Astrocyte (in vitro differentiated cells and primary cell): Measurements from ENCODE around the gene CRNN. TPM values are rescaled to one million over a fixed set of nuclear protein-coding genes. Genes with fewer than 3 reads are reported as not detected.

ENCODE experiments used
- DNase-seq: peaks from one replicate; pipeline ENCODE4 v3.0.0-alpha.2; 2010; ENCODE audit warnings: low read depth
- FAIRE-seq: peaks from 2 replicates; lab custom pipeline; 2011; peaks lifted over from hg19 to GRCh38; lab: Jason Lieb, UNC
- H2AFZ ChIP-seq: 2 replicates; pipeline ENCODE4 v1.6.0; 2012; ENCODE audit warnings: low read depth, low read length, inconsistent platforms
- H3K27ac ChIP-seq: 2 replicates; pipeline ENCODE4 v1.5.1; 2011; ENCODE audit warnings: low read depth, low read length, inconsistent platforms
- H3K27me3 ChIP-seq: 2 replicates; pipeline ENCODE4 v1.6.0; 2011; ENCODE audit warnings: low read length, inconsistent platforms; ENCODE audit not compliant: insufficient read depth
- H3K36me3 ChIP-seq: 2 replicates; pipeline ENCODE4 v1.5.1; 2011; ENCODE audit warnings: low read length, inconsistent platforms; ENCODE audit not compliant: insufficient read depth
- H3K4me1 ChIP-seq: 2 replicates; pipeline ENCODE4 v1.5.1; 2011; ENCODE audit warnings: low read length, inconsistent platforms; ENCODE audit not compliant: insufficient read depth
- H3K4me2 ChIP-seq: 2 replicates; pipeline ENCODE4 v1.6.0; 2012; ENCODE audit warnings: low read length, inconsistent platforms
- H3K4me3 ChIP-seq: 2 replicates; pipeline ENCODE4 v1.5.1; 2011; ENCODE audit warnings: low read depth, mild to moderate bottlenecking, low read length, inconsistent platforms; ENCODE audit not compliant: insufficient read depth
- H3K79me2 ChIP-seq: 2 replicates; pipeline ENCODE4 v1.6.0; 2012; ENCODE audit warnings: mild to moderate bottlenecking, low read length, inconsistent platforms; ENCODE audit not compliant: insufficient read depth
- H3K9ac ChIP-seq: 2 replicates; pipeline ENCODE4 v1.6.0; 2012; ENCODE audit warnings: mild to moderate bottlenecking, low read length, inconsistent platforms
- H3K9me3 ChIP-seq: 2 replicates; pipeline ENCODE4 v1.5.1; 2012; ENCODE audit warnings: low read depth, mild to moderate bottlenecking, low read length, inconsistent platforms; ENCODE audit not compliant: insufficient read depth
- H4K20me1 ChIP-seq: 2 replicates; pipeline ENCODE4 v1.6.0; 2012; ENCODE audit warnings: low read length, inconsistent platforms; ENCODE audit not compliant: insufficient read depth
- H3K27ac Mint-ChIP-seq: one replicate; pipeline ENCODE4 v1.8.0; 2021; ENCODE audit warnings: mild to moderate bottlenecking, mixed read lengths; ENCODE audit not compliant: unreplicated experiment
- H3K27me3 Mint-ChIP-seq: one replicate; pipeline ENCODE4 v1.8.0; 2021; ENCODE audit warnings: low read depth, mixed read lengths; ENCODE audit not compliant: unreplicated experiment
- H3K36me3 Mint-ChIP-seq: one replicate; pipeline ENCODE4 v1.8.0; 2021; ENCODE audit warnings: low read depth, mixed read lengths; ENCODE audit not compliant: unreplicated experiment
- H3K4me1 Mint-ChIP-seq: one replicate; pipeline ENCODE4 v1.8.0; 2021; ENCODE audit warnings: low read depth, mixed read lengths; ENCODE audit not compliant: unreplicated experiment
- H3K4me3 Mint-ChIP-seq: one replicate; pipeline ENCODE4 v1.8.0; 2021; ENCODE audit warnings: mild to moderate bottlenecking, moderate library complexity, mixed read lengths; ENCODE audit not compliant: unreplicated experiment
- H3K9me3 Mint-ChIP-seq: one replicate; pipeline ENCODE4 v1.8.0; 2021; ENCODE audit warnings: mild to moderate bottlenecking, mixed read lengths; ENCODE audit not compliant: unreplicated experiment
- EZH2 ChIP-seq: IDR thresholded peaks from 2 replicates; pipeline ENCODE4 v1.6.1; 2012; ENCODE audit warnings: mild to moderate bottlenecking, low read length, inconsistent platforms; ENCODE audit not compliant: insufficient read depth
- total RNA-seq: library from RNA; stranded (reverse); gene quantifications from 2 replicates; pipeline ENCODE4 v1.2.1, GENCODE V29; 2021
- TF ChIP-seq, protein P1 (sequence below): IDR thresholded peaks from 2 replicates; pipeline ENCODE4 v1.5.1; 2011; ENCODE audit warnings: low read depth, mild to moderate bottlenecking, inconsistent platforms, low read length, moderate library complexity; ENCODE audit not compliant: insufficient read depth

CRNN gene
- total RNA-seq, 1 donor from 2014 or later, result not detected

- FAIRE-seq (no peak), DNase-seq (no peak)
- H3K4me3 Mint-ChIP-seq, result no peak overlapping the region
- H2AFZ ChIP-seq, result no peak overlapping the region
- peaks cover 31% of the 10 kb centered on the region for H3K27me3 Mint-ChIP-seq
- no peaks in the 10 kb centered on the region for H3K27me3 ChIP-seq
- H3K36me3 ChIP-seq, result no peaks in the 10 kb centered on the region
- no peaks in the 10 kb centered on the region for H4K20me1 ChIP-seq
- H3K4me3 ChIP-seq, result no peak overlapping the region
- H3K27ac ChIP-seq, result no peak overlapping the region
- H3K9me3 Mint-ChIP-seq, result peaks cover 2% of the 10 kb centered on the region
- H3K79me2 ChIP-seq, result no peaks in the 10 kb centered on the region
- no peaks in the 10 kb centered on the region for H3K4me1 ChIP-seq
- no peaks in the 10 kb centered on the region for H3K9me3 ChIP-seq
- H3K4me2 ChIP-seq, result no peak overlapping the region
- H3K9ac ChIP-seq, result no peak overlapping the region
- no peak overlapping the region for H3K27ac Mint-ChIP-seq
- TF ChIP-seq, protein P1, sequence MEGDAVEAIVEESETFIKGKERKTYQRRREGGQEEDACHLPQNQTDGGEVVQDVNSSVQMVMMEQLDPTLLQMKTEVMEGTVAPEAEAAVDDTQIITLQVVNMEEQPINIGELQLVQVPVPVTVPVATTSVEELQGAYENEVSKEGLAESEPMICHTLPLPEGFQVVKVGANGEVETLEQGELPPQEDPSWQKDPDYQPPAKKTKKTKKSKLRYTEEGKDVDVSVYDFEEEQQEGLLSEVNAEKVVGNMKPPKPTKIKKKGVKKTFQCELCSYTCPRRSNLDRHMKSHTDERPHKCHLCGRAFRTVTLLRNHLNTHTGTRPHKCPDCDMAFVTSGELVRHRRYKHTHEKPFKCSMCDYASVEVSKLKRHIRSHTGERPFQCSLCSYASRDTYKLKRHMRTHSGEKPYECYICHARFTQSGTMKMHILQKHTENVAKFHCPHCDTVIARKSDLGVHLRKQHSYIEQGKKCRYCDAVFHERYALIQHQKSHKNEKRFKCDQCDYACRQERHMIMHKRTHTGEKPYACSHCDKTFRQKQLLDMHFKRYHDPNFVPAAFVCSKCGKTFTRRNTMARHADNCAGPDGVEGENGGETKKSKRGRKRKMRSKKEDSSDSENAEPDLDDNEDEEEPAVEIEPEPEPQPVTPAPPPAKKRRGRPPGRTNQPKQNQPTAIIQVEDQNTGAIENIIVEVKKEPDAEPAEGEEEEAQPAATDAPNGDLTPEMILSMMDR, result no peak
- no peak for TF ChIP-seq EZH2
- no peaks in the 10 kb centered on the region for H3K36me3 Mint-ChIP-seq
- peaks cover 5% of the 10 kb centered on the region for H3K4me1 Mint-ChIP-seq
Measured at GRCh38 chr1:152415454-152416227, 1.6 kb upstream of the CRNN start.

GRCh38 chr1:152412756-152413155 is 1.3 kb downstream of the CRNN start:
- no peak overlapping the region for H2AFZ ChIP-seq
- H3K9me3 Mint-ChIP-seq, result peaks cover 4% of the 10 kb centered on the region
- H3K36me3 Mint-ChIP-seq, result no peaks in the 10 kb centered on the region

More at GRCh38 chr1:152412756-152413155, 1.3 kb downstream of the CRNN start:
- Mint-ChIP-seq H3K27me3 (peaks cover 19% of the 10 kb centered on the region), H3K27ac (no peak overlapping the region), H3K4me1 (peaks cover 11% of the 10 kb centered on the region), H3K4me3 (no peak overlapping the region)
- no peaks in the 10 kb centered on the region for H3K36me3 ChIP-seq
- H3K79me2 ChIP-seq, result no peaks in the 10 kb centered on the region
- H3K4me1 ChIP-seq, result no peaks in the 10 kb centered on the region
- H3K9ac ChIP-seq, result no peak overlapping the region
- no peaks in the 10 kb centered on the region for H3K27me3 ChIP-seq
- H3K9me3 ChIP-seq, result no peaks in the 10 kb centered on the region
- H3K4me3 ChIP-seq, result no peak overlapping the region
- no peak overlapping the region for H3K4me2 ChIP-seq
- DNase-seq (no peak), FAIRE-seq (no peak)
- TF ChIP-seq EZH2, result no peak
- TF ChIP-seq, protein P1, result no peak
- no peaks in the 10 kb centered on the region for H4K20me1 ChIP-seq
- H3K27ac ChIP-seq, result no peak overlapping the region
